Fibroblast of pulmonary artery (primary cell): ENCODE measurements around the gene CHPF2.

Source experiments
- DNase-seq: peaks from one replicate; pipeline ENCODE4 v3.0.0-alpha.2; 2010; ENCODE audit warnings: low read depth
- H3K4me3 ChIP-seq: replicated peaks from 2 replicates; pipeline ENCODE4 v1.5.1; 2011; ENCODE audit warnings: low read depth, mild to moderate bottlenecking, control low read depth, low read length, moderate library complexity
- CTCF ChIP-seq: IDR thresholded peaks from 2 replicates; pipeline ENCODE4 v1.5.1; 2011; ENCODE audit warnings: mild to moderate bottlenecking, control low read depth, low read length, inconsistent platforms; ENCODE audit errors: missing control alignments

Gene CHPF2

GRCh38 chr7:151252561-151252835 lies 20.2 kb downstream of the CHPF2 start:
- TF ChIP-seq CTCF: no peak
- H3K4me3 ChIP-seq: peak overlapping the region; percentile 67
- no peak for DNase-seq

- no peak overlapping the region for H3K4me3 ChIP-seq
- no peak for DNase-seq
- TF ChIP-seq CTCF: no peak
Measured at GRCh38 chr7:151252961-151253711, 20.9 kb downstream of the CHPF2 start.

GRCh38 chr7:151254316-151254715 lies 22.0 kb downstream of the CHPF2 start:
- H3K4me3 ChIP-seq: no peak overlapping the region
- TF ChIP-seq CTCF: no peak
- DNase-seq: no peak

GRCh38 chr7:151254851-151255250 lies 22.6 kb downstream of the CHPF2 start:
- TF ChIP-seq CTCF: no peak
- DNase-seq: no peak
- no peak overlapping the region for H3K4me3 ChIP-seq

- DNase-seq: no peak
- no peak for TF ChIP-seq CTCF
- H3K4me3 ChIP-seq: no peak overlapping the region
Measured at GRCh38 chr7:151255390-151255789, 23.1 kb downstream of the CHPF2 start.

- H3K4me3 ChIP-seq: no peak overlapping the region
- DNase-seq: peak; percentile 29
- TF ChIP-seq CTCF: no peak
Measured at GRCh38 chr7:151256410-151257045, 24.2 kb downstream of the CHPF2 start.

GRCh38 chr7:151257990-151258389 lies 25.7 kb downstream of the CHPF2 start:
- no peak overlapping the region for H3K4me3 ChIP-seq
- TF ChIP-seq CTCF: no peak
- DNase-seq: no peak
